Activated effector memory CD4-positive, alpha-beta T cell treated with Interleukin-2 at 50 U/mL for 16 hours (primary cell): ENCODE results near the gene RPTOR.

Source experiments
- DNase-seq: peaks from one replicate; pipeline ENCODE4 v3.0.0-alpha.2; 2020

Gene RPTOR

GRCh38 chr17:80996422-80997305, 452.0 kb downstream of the RPTOR start:
- no peak for DNase-seq

- DNase-seq = no peak
Measured at GRCh38 chr17:80997424-80998117, 452.9 kb downstream of the RPTOR start.

DNA sequence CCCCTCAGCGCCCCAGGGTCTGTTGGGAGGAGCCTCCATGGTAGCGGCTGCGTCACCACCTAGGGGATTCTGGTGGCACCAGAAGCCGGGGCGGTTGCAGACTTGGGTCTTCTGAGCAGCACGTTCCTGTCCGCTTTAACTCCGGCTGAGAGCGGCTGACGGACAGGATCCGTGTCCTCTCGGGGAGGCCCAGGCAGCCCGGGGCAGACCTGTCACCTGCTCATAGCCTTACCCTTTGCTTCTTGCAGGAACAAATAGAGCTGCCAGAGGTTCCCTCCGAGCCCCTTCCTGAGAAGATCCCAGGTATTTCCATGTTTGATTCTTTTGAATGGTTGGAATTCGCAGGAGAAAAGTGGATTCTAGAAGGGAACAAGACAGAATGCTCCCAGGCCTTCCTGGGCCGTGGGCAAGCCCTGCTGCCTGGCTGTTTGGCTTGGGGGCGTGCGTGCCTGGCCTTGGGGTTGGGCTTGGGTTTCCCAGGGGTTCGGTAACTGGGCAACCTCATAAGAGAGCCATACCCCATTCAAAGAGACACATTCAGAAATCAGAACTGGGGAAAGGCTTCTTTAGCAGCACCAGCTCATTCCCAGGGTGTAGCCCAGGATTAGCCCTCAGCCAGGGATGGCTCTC, 453.6 kb downstream of the RPTOR start:
- no peak for DNase-seq

- no peak for DNase-seq
Measured at GRCh38 chr17:80998748-80999535, 454.3 kb downstream of the RPTOR start.

- no peak for DNase-seq
Measured at GRCh38 chr17:80999536-81000333, 455.1 kb downstream of the RPTOR start.

- DNase-seq = no peak
Measured at GRCh38 chr17:81000334-81000630, 455.6 kb downstream of the RPTOR start.

- no peak for DNase-seq
Measured at GRCh38 chr17:81000631-81001357, 456.2 kb downstream of the RPTOR start.

DNA sequence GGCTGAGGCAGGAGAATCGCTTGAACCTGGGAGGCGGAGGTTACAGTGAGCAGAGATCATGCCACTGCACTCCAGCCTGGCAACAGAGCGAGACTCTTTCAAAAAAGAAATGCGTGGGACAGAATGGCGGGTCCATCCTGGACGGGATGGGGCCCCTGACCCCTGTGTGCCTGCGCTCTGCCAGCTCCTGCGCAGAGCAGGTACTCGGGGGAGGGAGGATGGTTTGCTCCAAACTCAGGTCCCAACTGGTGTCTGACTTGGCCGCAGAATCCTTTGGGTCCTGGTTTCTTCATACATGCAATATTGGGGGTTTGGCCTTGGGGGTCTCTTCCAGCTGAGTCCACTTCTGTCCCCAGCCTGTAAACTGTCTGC, 457.4 kb downstream of the RPTOR start:
- DNase-seq = no peak

- no peak for DNase-seq
Measured at GRCh38 chr17:81002409-81003361, 458.0 kb downstream of the RPTOR start.

DNA sequence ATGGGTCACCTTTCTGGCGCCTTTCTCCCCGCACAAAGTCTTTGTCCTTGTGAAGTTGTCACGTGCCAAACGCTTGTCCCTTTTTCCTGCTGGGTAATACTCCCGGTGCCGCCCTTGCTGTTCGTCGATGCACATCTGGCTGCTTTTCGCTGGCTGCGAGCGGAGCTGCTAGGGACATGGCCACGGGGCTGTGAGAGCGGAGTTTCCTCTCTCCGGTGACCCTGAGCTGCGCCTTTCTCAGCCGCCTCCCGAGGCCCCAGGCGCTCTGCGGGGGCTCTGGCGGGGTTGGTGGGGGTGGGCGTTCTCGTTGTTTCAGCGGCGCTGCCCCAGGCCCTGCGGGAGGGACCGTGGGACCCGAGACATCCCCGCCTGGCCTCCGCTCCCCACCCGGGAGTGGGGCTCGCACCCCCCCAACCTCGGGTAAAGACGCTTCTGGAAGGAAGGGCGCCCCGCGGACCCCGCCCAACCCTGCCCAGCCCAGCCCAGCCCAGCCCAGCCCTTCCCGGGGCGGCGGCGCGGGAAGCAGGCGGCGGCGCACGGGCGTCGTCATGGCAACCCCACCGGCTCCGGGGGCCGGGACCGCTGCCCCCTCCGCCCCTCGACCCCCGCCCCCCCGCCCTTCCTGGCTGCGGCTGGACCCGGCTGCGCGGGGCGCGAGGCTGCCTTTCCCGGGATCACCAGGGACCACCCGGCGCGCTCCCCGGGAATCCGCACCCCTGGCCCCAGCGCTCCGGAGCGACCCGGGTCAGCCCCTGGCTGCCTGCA, 459.3 kb downstream of the RPTOR start:
- no peak for DNase-seq

DNA sequence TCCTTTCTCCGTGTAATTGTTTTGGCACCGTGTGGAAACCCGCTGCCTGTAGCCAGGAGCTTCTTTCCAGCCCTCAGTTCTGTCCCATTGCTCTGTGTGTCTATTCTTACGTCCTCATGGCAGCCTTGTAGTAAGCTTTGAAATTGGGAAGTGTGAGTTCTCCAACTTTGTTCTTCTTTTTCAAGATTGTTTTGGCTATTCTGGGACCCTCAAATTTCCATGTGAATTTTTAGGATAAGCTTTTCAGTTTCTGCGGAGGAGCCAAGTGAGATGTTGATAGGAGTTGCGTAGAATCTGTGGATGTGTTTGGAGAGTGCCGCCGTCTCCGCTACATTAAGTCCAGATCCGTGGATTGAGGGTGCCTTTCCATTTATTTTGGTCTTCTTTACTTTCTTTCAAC, 462.3 kb downstream of the RPTOR start:
- no peak for DNase-seq

- DNase-seq = no peak
Measured at GRCh38 chr17:81008140-81008539, 463.5 kb downstream of the RPTOR start.

GRCh38 chr17:81009136-81009535, 464.5 kb downstream of the RPTOR start:
- no peak for DNase-seq

DNA sequence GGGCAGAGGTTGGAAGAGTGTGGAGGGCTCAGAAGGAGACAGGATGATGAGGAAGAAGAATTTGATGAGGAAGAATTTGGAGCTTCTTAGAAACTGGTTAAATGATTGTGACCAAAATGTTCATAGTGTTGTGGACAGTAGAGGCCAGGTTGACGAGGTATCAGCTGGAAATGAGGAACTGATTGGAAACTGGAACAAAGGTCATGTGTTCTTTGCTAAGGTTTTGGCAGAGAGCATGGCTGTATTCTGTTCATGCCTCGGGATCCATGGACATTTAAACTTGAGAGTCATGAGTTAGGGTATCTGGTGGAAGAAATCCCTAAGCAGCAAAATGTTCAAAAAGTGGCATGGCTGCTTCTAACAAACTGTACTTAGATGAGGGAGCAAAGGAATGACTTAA, 466.3 kb downstream of the RPTOR start:
- DNase-seq = no peak

- DNase-seq = no peak
Measured at GRCh38 chr17:81011951-81012350, 467.3 kb downstream of the RPTOR start.

GRCh38 chr17:81012574-81013447, 468.2 kb downstream of the RPTOR start:
- no peak for DNase-seq

DNA sequence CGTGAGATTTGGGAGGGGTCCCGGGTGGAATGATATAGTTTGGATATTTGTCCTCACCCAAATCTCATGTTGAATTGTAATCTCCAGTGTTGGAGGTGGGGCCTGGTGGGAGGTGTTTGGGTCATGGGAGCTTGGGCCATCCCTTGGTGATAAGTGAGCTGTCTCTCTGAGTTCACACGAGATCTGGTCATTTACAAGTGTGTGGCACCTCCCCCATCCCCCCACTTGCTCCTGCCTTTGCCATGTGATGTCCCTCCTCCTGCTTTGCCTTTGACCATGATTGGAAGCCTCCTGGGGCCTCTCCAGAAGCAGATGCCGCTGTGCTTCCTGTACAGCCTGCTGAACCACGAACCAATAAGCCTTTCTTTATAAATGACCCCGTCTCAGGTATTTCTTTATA, 469.0 kb downstream of the RPTOR start:
- no peak for DNase-seq

- DNase-seq = no peak
Measured at GRCh38 chr17:81015136-81015535, 470.5 kb downstream of the RPTOR start.
